Breast epithelium (tissue), 4 donors: ENCODE results near the gene NUDT17. TPM values are rescaled to one million over a fixed set of nuclear protein-coding genes. Genes with fewer than 3 reads are reported as not detected.

Experiments
- DNase-seq, 2 donors: peaks; one replicate each; pipeline ENCODE4 v3.0.0-alpha.2; 2019; ENCODE audit warnings: low spot score in 2 of 2
- H3K27ac ChIP-seq, 2 donors: fragments of 200-600 bp; sonication (generic) in 1 of 2; one replicate each; pipeline ENCODE4 v1.5.1; 2016 to 2019; ENCODE audit warnings: mild to moderate bottlenecking in 1 of 2
- H3K27me3 ChIP-seq, 2 donors: fragments of 200-600 bp; sonication (generic) in 1 of 2; one replicate each; pipeline versions ENCODE4 v1.5.1 to v1.6.0; 2017 to 2019; ENCODE audit warnings: control low read depth in 1 of 2, mild to moderate bottlenecking in 1 of 2
- H3K36me3 ChIP-seq: fragments of 200-600 bp; one replicate; pipeline ENCODE4 v1.5.1; 2019
- H3K4me1 ChIP-seq, 2 donors: fragments of 200-600 bp; sonication (generic); one replicate each; pipeline ENCODE4 v1.5.1; 2016 to 2019; ENCODE audit warnings: control low read depth in 1 of 2
- H3K4me3 ChIP-seq, 3 donors: fragments of 200-600 bp; sonication (generic); 1 replicate in 2 of 3; 2 replicates in 1 of 3; pipeline ENCODE4 v1.5.1; 2016 to 2019; ENCODE audit warnings: mild to moderate bottlenecking in 3 of 3, moderate library complexity in 2 of 3
- H3K9me3 ChIP-seq, 2 donors: fragments of 200-600 bp; sonication (generic) in 1 of 2; one replicate each; pipeline ENCODE4 v1.5.1; 2016 to 2019; ENCODE audit warnings: control low read depth in 1 of 2
- POLR2A ChIP-seq: fragments of 450-650 bp; IDR thresholded peaks from one replicate; pipeline ENCODE4 v1.6.1; 2016; ENCODE audit warnings: antibody characterized with exemption, mild to moderate bottlenecking, moderate library complexity
- POLR2AphosphoS5 ChIP-seq, 3 donors: sonication (generic); formaldehyde crosslinking; IDR thresholded peaks; one replicate each; pipeline ENCODE4 v1.6.1; 2017; ENCODE audit warnings: antibody characterized with exemption in 3 of 3
- intact Hi-C: fragments of 100-400 bp; cut with DNase I; formaldehyde crosslinking; loops from one replicate; pipeline ENCODE4 v1.15.1; 2023; ENCODE audit warnings: low total_unique reads
- total RNA-seq, 3 donors: library from RNA; depleted of rRNA; stranded (reverse); fragments of >200 nt; gene quantifications; one replicate each; pipeline ENCODE4 v1.1.0, GENCODE V29; 2016
- TF ChIP-seq, protein P1 (sequence below), 3 donors: fragments of 450-650 bp; IDR thresholded peaks; one replicate each; pipeline ENCODE4 v1.5.1; 2016 to 2017; ENCODE audit warnings: antibody characterized with exemption in 3 of 3, mild to moderate bottlenecking in 3 of 3, moderate library complexity in 3 of 3

The NUDT17 gene
- total RNA-seq, 3 donors from 2014 or later: 2.5 to 4.0 (median 3.3) TPM

DNA sequence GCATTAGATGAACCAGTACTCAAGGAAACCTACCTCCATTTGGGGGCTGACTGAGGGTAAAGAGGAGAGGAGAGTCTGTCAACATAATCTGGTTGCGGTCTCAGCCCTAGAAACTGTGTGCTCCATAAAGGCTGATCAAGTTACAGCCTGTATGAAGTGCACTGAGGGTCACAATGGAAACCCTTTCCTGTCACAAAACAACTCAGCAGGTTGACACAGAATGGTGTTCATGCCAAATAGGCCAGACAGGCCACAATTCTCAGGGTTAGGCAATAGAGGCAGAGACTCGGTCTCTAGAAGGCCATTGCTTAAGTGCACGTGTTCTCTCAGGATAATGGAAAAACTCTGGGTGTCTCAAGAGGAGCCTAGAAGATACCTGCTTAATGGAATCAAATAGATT, 44.3 kb downstream of the NUDT17 start:
- no peak for TF ChIP-seq POLR2AphosphoS5 (IDR thresholded peaks at IDR 0.05)
- intact Hi-C loops: no loop called here
- peaks cover 7 to 35% of the 10 kb centered on the region in 2 donors for H3K4me1 ChIP-seq
- H3K4me3 ChIP-seq: no peak overlapping the region
- no peaks in the 10 kb centered on the region for H3K27me3 ChIP-seq
- no peaks in the 10 kb centered on the region for H3K9me3 ChIP-seq
- H3K36me3 ChIP-seq: no peaks in the 10 kb centered on the region
- DNase-seq: no peak
- H3K27ac ChIP-seq: peak overlapping the region; percentile 96 to 98

DNA sequence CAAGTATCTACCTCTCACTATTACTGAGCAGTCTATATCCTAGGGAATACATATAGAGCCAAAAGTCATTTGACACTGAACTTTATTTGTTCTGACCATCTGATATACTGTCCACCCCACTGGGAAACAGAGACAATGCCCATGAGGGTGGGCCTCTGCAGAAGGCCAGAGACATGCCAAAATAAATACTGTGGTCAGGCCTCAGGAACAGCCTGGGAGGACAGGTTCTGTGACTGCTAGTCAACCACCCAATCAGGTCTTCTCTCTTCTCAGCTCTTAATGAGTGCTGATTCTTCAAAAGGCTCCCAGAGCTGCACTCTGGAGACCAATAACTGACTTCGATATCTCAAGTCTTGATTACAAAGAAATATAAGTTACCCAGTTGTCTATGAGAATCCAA, 45.7 kb downstream of the NUDT17 start:
- intact Hi-C loops: no loop called here
- peak overlapping the region in 2 of 3 donors; percentile 19 to 55 for H3K4me3 ChIP-seq
- peak in 1 of 2 donors; percentile 73 for DNase-seq
- H3K27ac ChIP-seq: peak overlapping the region; percentile 96 to 98
- no peaks in the 10 kb centered on the region for H3K36me3 ChIP-seq
- no peaks in the 10 kb centered on the region for H3K27me3 ChIP-seq
- H3K9me3 ChIP-seq: no peaks in the 10 kb centered on the region
- peaks cover 7 to 35% of the 10 kb centered on the region in 2 donors for H3K4me1 ChIP-seq
- TF ChIP-seq, protein P1, sequence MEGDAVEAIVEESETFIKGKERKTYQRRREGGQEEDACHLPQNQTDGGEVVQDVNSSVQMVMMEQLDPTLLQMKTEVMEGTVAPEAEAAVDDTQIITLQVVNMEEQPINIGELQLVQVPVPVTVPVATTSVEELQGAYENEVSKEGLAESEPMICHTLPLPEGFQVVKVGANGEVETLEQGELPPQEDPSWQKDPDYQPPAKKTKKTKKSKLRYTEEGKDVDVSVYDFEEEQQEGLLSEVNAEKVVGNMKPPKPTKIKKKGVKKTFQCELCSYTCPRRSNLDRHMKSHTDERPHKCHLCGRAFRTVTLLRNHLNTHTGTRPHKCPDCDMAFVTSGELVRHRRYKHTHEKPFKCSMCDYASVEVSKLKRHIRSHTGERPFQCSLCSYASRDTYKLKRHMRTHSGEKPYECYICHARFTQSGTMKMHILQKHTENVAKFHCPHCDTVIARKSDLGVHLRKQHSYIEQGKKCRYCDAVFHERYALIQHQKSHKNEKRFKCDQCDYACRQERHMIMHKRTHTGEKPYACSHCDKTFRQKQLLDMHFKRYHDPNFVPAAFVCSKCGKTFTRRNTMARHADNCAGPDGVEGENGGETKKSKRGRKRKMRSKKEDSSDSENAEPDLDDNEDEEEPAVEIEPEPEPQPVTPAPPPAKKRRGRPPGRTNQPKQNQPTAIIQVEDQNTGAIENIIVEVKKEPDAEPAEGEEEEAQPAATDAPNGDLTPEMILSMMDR (IDR thresholded peaks at IDR 0.05): no peak
- TF ChIP-seq POLR2AphosphoS5 (IDR thresholded peaks at IDR 0.05): peak in 2 of 3 donors; percentile 19 to 48

DNA sequence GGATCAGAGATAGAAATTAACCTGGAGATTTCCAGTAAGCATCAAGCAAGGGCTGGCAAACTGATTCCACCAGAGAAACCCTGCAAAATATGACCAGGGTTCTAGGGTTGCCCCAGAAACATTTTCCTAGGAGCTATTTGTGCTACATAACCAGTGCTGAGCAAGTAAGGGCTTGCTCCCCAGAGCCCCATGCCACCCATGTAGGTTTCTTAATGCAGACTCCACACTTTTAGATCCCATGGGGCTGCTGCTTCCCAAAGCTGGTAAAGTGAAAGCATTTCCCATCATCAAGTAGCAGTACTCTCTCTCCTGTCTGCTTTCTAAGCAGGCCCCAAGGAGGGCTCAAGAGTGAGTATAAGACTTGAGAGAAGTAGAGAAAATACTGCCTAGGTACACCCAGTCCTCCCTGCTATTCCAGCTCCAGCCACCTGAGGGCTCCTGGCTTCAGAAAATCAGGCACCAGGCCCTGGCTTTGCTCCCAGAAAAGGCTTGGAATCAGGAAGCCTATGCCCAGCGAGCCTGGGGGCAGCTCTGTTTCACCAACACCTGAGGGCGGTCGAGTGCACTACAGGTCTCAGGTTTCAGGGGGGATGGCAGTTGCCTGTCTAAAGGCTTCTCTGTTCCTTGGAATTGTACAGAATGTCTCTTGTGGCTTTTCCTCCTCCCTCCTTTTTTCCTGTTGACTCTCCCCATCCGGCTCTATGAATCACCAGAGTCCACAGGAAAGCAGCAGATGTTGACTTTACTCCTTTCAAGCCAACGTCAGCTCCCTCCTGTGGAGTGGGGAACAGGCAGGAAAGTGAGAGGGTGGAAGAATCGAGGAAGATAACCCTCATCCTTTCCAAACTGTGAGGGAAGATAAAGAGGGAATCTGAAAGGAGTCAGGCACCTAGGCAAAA, 46.4 kb downstream of the NUDT17 start:
- H3K27me3 ChIP-seq: no peaks in the 10 kb centered on the region
- H3K4me3 ChIP-seq: peak overlapping the region; percentile 11 to 55 (median 19)
- H3K9me3 ChIP-seq: no peaks in the 10 kb centered on the region
- intact Hi-C loops: no loop called here
- DNase-seq: peak; percentile 98 to 99
- no peaks in the 10 kb centered on the region for H3K36me3 ChIP-seq
- peak; percentile 12 for TF ChIP-seq POLR2A
- TF ChIP-seq, protein P1 (IDR thresholded peaks at IDR 0.05): peak; percentile 93 to 99 (median 97)
- peak; percentile 88 to 95 (median 94) for TF ChIP-seq POLR2AphosphoS5 (IDR thresholded peaks at IDR 0.05)
- peaks cover 7 to 35% of the 10 kb centered on the region in 2 donors for H3K4me1 ChIP-seq
- peak overlapping the region; percentile 96 to 98 for H3K27ac ChIP-seq

DNA sequence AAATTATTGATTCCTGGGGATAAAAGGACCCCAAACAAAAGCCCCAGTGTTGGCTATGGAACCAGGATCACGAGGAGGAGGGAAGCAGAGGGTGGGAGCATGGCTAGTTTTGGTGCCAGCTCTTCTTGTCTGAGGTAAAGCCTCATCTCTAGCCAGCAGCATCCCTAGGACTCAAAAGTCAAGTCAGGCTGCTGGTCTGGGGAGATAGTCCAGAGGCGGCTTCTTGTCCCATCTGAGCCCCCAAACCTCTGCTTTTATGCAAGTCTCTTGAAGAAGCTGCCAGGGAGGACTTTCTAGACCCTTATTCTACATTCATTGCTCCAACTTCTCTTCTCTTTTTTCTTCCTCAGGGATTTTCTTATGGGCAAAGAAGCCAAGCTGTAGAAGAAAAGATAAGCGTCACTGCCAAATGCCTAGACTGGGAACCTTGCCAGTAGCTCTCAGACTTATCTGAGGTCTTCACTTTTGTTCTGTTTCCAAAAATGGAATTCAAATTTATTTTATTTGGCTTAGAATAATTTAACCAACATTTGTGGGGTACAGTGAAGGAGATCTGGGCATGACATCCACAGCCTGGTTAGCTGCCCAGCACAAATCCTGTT, 47.2 kb downstream of the NUDT17 start:
- intact Hi-C loops: no loop called here
- H3K4me3 ChIP-seq: peak overlapping the region in 2 of 3 donors; percentile 19 to 55
- peaks cover 7 to 35% of the 10 kb centered on the region in 2 donors for H3K4me1 ChIP-seq
- TF ChIP-seq, protein P1 (IDR thresholded peaks at IDR 0.05): no peak
- TF ChIP-seq POLR2AphosphoS5 (IDR thresholded peaks at IDR 0.05): no peak
- no peak for TF ChIP-seq POLR2A
- peak overlapping the region; percentile 96 to 98 for H3K27ac ChIP-seq
- H3K27me3 ChIP-seq: no peaks in the 10 kb centered on the region
- H3K9me3 ChIP-seq: no peaks in the 10 kb centered on the region
- DNase-seq: peak in 1 of 2 donors; percentile 58
- no peaks in the 10 kb centered on the region for H3K36me3 ChIP-seq

DNA sequence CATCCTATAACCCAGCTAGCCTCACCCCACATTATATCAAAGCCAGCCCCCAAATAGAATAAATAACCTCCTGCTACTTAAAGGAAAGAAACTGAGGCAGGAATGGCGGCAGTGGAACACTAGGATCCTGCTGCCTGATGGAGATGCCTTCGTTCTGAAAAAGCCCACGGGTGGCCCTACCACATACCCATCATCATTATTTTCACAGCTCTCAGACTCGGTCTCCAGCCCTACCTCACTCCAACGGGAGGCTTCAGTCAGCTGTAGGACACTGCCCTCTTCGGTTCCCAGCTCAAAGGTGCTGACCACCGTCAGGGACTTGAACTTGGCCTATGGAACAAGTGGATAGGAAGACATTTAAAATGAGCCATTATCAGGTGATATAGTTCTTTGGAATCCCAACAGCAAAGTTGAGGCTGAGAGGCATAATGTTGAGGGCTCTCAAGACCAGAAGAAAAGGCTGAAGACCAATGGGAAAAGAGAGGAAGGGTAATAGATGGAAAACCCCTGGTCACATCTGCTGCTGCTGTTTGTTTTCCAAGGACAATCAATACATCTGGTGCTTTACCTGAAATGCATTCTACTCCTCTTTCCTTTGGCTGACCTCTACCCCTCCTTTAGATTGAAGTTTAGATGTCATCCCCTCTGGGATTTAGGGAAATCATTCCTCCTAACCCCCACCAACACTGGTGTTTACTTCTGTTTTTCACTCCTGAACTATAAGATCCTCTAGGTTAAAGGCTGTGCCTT, 48.1 kb downstream of the NUDT17 start:
- H3K9me3 ChIP-seq: no peaks in the 10 kb centered on the region
- TF ChIP-seq POLR2AphosphoS5 (IDR thresholded peaks at IDR 0.05) (no peak), POLR2A (no peak)
- TF ChIP-seq, protein P1 (IDR thresholded peaks at IDR 0.05): no peak
- H3K36me3 ChIP-seq: no peaks in the 10 kb centered on the region
- intact Hi-C loops: no loop called here
- DNase-seq: no peak
- peaks cover 7 to 35% of the 10 kb centered on the region in 2 donors for H3K4me1 ChIP-seq
- H3K27me3 ChIP-seq: no peaks in the 10 kb centered on the region
- no peak overlapping the region for H3K4me3 ChIP-seq
- H3K27ac ChIP-seq: peak overlapping the region; percentile 96 to 98
